Measurements from ENCODE around the gene SLC37A3.

The SLC37A3 gene

GRCh38 chr7:140287988-140288387 is 110.3 kb downstream of the SLC37A3 start:
- no peak for FAIRE-seq

GRCh38 chr7:140285938-140286337 is 112.4 kb downstream of the SLC37A3 start:
- FAIRE-seq (no peak), DNase-seq (ENCODE audit: insufficient read length, low spot score) (no peak)
- no peak for TF ChIP-seq SPI1 (IDR thresholded peaks at IDR 0.05; ENCODE audit: low read depth, low read length)
- TF ChIP-seq POLR2A (IDR thresholded peaks at IDR 0.05; ENCODE audit: low read depth, low read length), result no peak
- no peak for TF ChIP-seq PAX5 (IDR thresholded peaks at IDR 0.05; ENCODE audit: insufficient read depth, low read length, severe bottlenecking)
- no peak for TF ChIP-seq POLR2AphosphoS5 (IDR thresholded peaks at IDR 0.05; ENCODE audit: low read depth, low read length)
- TF ChIP-seq TAF1 (IDR thresholded peaks at IDR 0.05; ENCODE audit: low read depth, low read length), result no peak
- TF ChIP-seq POU2F2 (IDR thresholded peaks at IDR 0.05; ENCODE audit: low read depth, low read length), result no peak

More at GRCh38 chr7:140287988-140288387, 110.3 kb downstream of the SLC37A3 start:
- DNase-seq (ENCODE audit: insufficient read length, low spot score), result no peak
- no peak for TF ChIP-seq POU2F2 (IDR thresholded peaks at IDR 0.05; ENCODE audit: low read depth, low read length)
- no peak for TF ChIP-seq SPI1 (IDR thresholded peaks at IDR 0.05; ENCODE audit: low read depth, low read length)
- no peak for TF ChIP-seq POLR2AphosphoS5 (IDR thresholded peaks at IDR 0.05; ENCODE audit: low read depth, low read length)
- no peak for TF ChIP-seq PAX5 (IDR thresholded peaks at IDR 0.05; ENCODE audit: insufficient read depth, low read length, severe bottlenecking)
- no peak for TF ChIP-seq POLR2A (IDR thresholded peaks at IDR 0.05; ENCODE audit: low read depth, low read length)
- no peak for TF ChIP-seq TAF1 (IDR thresholded peaks at IDR 0.05; ENCODE audit: low read depth, low read length)

- DNase-seq (ENCODE audit: insufficient read length, low spot score), result no peak
- TF ChIP-seq POLR2AphosphoS5 (IDR thresholded peaks at IDR 0.05; ENCODE audit: low read depth, low read length) (no peak), POLR2A (IDR thresholded peaks at IDR 0.05; ENCODE audit: low read depth, low read length) (no peak), PAX5 (IDR thresholded peaks at IDR 0.05; ENCODE audit: insufficient read depth, low read length, severe bottlenecking) (no peak), TAF1 (IDR thresholded peaks at IDR 0.05; ENCODE audit: low read depth, low read length) (no peak), SPI1 (IDR thresholded peaks at IDR 0.05; ENCODE audit: low read depth, low read length) (no peak), POU2F2 (IDR thresholded peaks at IDR 0.05; ENCODE audit: low read depth, low read length) (no peak)
- no peak for FAIRE-seq
These were observed 114.3 kb downstream of the SLC37A3 start for GRCh38 chr7:140284062-140284461.

All from GM12891 (cell line).